ENCODE data around the gene CDKL4. TPM values are rescaled to one million over a fixed set of nuclear protein-coding genes. Genes with fewer than 3 reads are reported as not detected.

CDKL4 gene
- total RNA-seq (2022; extraction: Qiagen RNA extraction; ENCODE audit: low read depth), result not detected in 5 replicates

DNA sequence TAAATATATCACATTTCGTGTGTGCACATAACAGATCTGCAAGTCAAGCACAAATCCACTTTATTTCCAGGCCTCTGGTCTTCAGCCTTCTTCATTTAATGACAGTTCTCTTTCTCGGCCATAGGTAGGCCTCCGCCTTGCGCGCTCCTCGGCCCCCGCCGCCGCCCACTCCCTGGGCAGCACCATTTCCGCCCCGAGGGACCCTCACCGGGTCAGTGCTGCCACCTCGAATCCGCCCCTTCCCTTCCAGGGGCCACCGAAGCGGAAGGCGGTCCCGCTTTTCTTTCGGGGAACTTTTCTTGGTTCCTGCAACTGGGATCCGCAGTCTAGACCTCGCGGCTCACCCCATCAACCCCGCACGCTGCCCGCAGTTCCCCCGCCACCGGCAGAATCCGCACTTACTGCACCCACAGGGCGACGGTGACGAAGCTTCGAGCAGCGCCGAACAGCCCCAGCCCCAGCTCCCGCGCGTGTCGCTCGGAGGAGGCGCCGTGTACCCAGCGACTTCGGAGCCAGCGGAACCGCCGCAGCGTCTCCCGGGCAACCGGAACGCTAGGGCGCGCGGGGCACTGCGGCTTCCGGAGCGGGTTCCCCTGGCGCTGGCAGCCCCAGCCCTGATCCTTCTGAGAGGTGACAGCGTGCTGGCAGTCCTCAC, at the start of gene CDKL4:
CDKL4 (minus strand) TSS at position 502 of the 655 bp plus-strand sequence.

Other genes starting within 250 kb of the CDKL4 start
- 10.3 to 19.2 TPM (median 18.1 TPM) in 5 replicates for gene SOS1, start 122.9 kb downstream of the CDKL4 start, total RNA-seq (2022; extraction: Qiagen RNA extraction; ENCODE audit: low read depth)
- gene MAP4K3, start 193.3 kb upstream of the CDKL4 start, total RNA-seq (2022; extraction: Qiagen RNA extraction; ENCODE audit: low read depth), result 17.6 to 25.6 TPM (median 21.1 TPM) in 5 replicates